GM23338 (cell line): ENCODE results near the gene CTRB2.

Experiments
- CTCF ChIP-seq, 2 experiments: fragments of 200-600 bp in 1 of 2; sonication (generic) in 1 of 2; conservative IDR thresholded peaks; 2 replicates each; pipeline versions ENCODE4 v1.5.1 to v1.6.1; 2016 to 2017; ENCODE audit warnings: antibody characterized with exemption in 2 of 2, low read depth in 2 of 2, mild to moderate bottlenecking in 2 of 2, moderate library complexity in 1 of 2
- POLR2AphosphoS5 ChIP-seq: IDR thresholded peaks from 2 replicates; pipeline ENCODE4 v1.6.1; 2016; ENCODE audit warnings: antibody characterized with exemption, low read depth
- TF ChIP-seq, protein P1 (sequence below): IDR thresholded peaks from one replicate; pipeline ENCODE4 v1.6.1; 2018; ENCODE audit warnings: antibody characterized with exemption; ENCODE audit not compliant: unreplicated experiment
- TF ChIP-seq, protein P2 (sequence below): fragments of 250-450 bp; sonication (Bioruptor Pico); IDR thresholded peaks from 2 replicates; pipeline ENCODE4 v1.5.0; 2020; ENCODE audit warnings: mild to moderate bottlenecking, moderate library complexity

DNA sequence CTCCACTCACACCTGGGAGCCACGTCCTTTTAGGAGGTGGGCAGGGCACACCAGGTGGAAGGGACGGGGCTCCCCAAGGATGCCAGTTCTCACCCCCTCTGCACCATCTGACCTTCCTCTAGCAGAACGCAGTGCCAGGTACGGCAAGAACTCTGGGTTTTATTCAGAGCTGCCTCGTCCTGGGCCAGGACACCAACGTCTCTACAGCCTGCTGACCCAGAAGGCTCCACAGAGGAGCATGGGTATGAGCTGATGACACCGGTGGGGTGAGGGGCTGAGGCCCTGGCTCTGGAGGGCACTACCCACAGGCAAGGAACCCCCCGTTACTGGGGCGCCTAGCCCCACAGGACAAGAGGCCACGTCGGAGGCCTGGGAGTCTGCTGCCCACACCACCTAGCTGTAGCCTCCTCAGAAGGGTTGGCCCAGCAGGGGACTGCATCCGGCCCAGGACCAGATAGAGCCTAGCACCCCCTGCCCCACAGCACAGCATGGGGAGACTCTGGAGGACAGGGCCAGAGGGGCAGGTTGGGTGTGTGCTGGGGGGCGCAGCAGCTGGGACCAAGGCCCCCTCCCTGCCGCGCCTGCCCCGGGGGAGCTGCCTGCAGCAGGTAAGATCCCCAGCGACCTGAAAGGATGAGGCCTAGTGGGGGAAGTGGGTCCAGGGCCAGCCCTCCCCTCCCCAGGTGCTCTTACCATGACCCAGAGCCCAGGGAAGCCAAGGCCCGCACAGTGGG, 30.6 kb upstream of the CTRB2 start:
- TF ChIP-seq CTCF (conservative IDR thresholded peaks at IDR 0.05; ENCODE audit: low read depth in 2 of 2) (no peak), POLR2AphosphoS5 (no peak)
- TF ChIP-seq, protein P1, sequence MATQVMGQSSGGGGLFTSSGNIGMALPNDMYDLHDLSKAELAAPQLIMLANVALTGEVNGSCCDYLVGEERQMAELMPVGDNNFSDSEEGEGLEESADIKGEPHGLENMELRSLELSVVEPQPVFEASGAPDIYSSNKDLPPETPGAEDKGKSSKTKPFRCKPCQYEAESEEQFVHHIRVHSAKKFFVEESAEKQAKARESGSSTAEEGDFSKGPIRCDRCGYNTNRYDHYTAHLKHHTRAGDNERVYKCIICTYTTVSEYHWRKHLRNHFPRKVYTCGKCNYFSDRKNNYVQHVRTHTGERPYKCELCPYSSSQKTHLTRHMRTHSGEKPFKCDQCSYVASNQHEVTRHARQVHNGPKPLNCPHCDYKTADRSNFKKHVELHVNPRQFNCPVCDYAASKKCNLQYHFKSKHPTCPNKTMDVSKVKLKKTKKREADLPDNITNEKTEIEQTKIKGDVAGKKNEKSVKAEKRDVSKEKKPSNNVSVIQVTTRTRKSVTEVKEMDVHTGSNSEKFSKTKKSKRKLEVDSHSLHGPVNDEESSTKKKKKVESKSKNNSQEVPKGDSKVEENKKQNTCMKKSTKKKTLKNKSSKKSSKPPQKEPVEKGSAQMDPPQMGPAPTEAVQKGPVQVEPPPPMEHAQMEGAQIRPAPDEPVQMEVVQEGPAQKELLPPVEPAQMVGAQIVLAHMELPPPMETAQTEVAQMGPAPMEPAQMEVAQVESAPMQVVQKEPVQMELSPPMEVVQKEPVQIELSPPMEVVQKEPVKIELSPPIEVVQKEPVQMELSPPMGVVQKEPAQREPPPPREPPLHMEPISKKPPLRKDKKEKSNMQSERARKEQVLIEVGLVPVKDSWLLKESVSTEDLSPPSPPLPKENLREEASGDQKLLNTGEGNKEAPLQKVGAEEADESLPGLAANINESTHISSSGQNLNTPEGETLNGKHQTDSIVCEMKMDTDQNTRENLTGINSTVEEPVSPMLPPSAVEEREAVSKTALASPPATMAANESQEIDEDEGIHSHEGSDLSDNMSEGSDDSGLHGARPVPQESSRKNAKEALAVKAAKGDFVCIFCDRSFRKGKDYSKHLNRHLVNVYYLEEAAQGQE, result no peak
- TF ChIP-seq, protein P2, sequence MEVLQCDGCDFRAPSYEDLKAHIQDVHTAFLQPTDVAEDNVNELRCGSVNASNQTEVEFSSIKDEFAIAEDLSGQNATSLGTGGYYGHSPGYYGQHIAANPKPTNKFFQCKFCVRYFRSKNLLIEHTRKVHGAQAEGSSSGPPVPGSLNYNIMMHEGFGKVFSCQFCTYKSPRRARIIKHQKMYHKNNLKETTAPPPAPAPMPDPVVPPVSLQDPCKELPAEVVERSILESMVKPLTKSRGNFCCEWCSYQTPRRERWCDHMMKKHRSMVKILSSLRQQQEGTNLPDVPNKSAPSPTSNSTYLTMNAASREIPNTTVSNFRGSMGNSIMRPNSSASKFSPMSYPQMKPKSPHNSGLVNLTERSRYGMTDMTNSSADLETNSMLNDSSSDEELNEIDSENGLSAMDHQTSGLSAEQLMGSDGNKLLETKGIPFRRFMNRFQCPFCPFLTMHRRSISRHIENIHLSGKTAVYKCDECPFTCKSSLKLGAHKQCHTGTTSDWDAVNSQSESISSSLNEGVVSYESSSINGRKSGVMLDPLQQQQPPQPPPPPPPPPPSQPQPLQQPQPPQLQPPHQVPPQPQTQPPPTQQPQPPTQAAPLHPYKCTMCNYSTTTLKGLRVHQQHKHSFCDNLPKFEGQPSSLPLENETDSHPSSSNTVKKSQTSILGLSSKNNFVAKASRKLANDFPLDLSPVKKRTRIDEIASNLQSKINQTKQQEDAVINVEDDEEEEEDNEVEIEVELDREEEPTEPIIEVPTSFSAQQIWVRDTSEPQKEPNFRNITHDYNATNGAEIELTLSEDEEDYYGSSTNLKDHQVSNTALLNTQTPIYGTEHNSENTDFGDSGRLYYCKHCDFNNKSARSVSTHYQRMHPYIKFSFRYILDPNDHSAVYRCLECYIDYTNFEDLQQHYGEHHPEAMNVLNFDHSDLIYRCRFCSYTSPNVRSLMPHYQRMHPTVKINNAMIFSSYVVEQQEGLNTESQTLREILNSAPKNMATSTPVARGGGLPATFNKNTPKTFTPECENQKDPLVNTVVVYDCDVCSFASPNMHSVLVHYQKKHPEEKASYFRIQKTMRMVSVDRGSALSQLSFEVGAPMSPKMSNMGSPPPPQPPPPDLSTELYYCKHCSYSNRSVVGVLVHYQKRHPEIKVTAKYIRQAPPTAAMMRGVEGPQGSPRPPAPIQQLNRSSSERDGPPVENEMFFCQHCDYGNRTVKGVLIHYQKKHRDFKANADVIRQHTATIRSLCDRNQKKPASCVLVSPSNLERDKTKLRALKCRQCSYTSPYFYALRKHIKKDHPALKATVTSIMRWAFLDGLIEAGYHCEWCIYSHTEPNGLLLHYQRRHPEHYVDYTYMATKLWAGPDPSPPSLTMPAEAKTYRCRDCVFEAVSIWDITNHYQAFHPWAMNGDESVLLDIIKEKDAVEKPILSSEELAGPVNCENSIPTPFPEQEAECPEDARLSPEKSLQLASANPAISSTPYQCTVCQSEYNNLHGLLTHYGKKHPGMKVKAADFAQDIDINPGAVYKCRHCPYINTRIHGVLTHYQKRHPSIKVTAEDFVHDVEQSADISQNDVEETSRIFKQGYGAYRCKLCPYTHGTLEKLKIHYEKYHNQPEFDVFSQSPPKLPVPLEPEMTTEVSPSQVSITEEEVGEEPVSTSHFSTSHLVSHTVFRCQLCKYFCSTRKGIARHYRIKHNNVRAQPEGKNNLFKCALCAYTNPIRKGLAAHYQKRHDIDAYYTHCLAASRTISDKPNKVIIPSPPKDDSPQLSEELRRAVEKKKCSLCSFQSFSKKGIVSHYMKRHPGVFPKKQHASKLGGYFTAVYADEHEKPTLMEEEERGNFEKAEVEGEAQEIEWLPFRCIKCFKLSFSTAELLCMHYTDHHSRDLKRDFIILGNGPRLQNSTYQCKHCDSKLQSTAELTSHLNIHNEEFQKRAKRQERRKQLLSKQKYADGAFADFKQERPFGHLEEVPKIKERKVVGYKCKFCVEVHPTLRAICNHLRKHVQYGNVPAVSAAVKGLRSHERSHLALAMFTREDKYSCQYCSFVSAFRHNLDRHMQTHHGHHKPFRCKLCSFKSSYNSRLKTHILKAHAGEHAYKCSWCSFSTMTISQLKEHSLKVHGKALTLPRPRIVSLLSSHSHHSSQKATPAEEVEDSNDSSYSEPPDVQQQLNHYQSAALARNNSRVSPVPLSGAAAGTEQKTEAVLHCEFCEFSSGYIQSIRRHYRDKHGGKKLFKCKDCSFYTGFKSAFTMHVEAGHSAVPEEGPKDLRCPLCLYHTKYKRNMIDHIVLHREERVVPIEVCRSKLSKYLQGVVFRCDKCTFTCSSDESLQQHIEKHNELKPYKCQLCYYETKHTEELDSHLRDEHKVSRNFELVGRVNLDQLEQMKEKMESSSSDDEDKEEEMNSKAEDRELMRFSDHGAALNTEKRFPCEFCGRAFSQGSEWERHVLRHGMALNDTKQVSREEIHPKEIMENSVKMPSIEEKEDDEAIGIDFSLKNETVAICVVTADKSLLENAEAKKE, result no peak
